HG02759 (cell line): ENCODE results near the gene GAGE12E.
"Not testable (repeated sequence)": the region's sequence is repeated elsewhere in the genome, so short reads cannot be mapped to it uniquely, and the experiment has no call there.

Experiments used
- ATAC-seq: cut with Tn5 transposase; IDR thresholded peaks from one replicate; pipeline ENCODE4 v1.9.1; 2021; ENCODE audit warnings: mild to moderate bottlenecking, moderate library complexity; ENCODE audit not compliant: unreplicated experiment

Gene GAGE12E

DNA sequence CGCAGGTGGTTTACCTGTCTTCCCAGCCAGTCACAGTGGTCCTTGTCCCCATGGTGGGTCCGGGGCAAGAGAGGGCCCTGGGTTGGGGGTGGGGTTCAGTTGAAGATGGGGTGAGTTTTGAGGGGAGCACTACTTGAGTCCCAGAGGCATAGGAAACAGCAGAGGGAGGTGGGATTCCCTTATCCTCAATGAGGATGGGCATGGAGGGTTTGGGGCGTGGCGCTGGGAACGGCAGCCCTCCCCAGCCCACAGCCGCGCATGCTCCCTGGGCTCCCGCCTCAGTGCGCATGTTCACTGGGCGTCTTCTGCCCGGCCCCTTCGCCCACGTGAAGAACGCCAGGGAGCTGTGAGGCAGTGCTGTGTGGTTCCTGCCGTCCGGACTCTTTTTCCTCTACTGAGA, at the start of gene GAGE12E:
TSS of gene GAGE12E (plus strand) at position 301 of the 400 bp plus-strand sequence. CDS start 1,155 bp downstream, outside the sequence.
- not testable (repeated sequence) for ATAC-seq

DNA sequence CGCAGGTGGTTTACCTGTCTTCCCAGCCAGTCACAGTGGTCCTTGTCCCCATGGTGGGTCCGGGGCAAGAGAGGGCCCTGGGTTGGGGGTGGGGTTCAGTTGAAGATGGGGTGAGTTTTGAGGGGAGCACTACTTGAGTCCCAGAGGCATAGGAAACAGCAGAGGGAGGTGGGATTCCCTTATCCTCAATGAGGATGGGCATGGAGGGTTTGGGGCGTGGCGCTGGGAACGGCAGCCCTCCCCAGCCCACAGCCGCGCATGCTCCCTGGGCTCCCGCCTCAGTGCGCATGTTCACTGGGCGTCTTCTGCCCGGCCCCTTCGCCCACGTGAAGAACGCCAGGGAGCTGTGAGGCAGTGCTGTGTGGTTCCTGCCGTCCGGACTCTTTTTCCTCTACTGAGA, 19.2 kb upstream of the GAGE12E start, which contains the start of gene GAGE12C:
TSS of gene GAGE12C (plus strand) at position 301 of the 400 bp plus-strand sequence. CDS start 1,155 bp downstream, outside the sequence.
- not testable (repeated sequence) for ATAC-seq

DNA sequence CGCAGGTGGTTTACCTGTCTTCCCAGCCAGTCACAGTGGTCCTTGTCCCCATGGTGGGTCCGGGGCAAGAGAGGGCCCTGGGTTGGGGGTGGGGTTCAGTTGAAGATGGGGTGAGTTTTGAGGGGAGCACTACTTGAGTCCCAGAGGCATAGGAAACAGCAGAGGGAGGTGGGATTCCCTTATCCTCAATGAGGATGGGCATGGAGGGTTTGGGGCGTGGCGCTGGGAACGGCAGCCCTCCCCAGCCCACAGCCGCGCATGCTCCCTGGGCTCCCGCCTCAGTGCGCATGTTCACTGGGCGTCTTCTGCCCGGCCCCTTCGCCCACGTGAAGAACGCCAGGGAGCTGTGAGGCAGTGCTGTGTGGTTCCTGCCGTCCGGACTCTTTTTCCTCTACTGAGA, 9.7 kb upstream of the GAGE12E start, which contains the start of gene GAGE12D:
TSS of gene GAGE12D (plus strand) at position 301 of the 400 bp plus-strand sequence. CDS start 1,155 bp downstream, outside the sequence.
- not testable (repeated sequence) for ATAC-seq

- ATAC-seq: not testable (repeated sequence)
Measured at GRCh38 chrX:49560542-49560941, 9.5 kb downstream of the GAGE12E start, which contains the start of gene GAGE12F. TSS of gene GAGE12F (plus strand) at chrX:49560842. CDS start at chrX:49561997, 1,155 bp downstream.

DNA sequence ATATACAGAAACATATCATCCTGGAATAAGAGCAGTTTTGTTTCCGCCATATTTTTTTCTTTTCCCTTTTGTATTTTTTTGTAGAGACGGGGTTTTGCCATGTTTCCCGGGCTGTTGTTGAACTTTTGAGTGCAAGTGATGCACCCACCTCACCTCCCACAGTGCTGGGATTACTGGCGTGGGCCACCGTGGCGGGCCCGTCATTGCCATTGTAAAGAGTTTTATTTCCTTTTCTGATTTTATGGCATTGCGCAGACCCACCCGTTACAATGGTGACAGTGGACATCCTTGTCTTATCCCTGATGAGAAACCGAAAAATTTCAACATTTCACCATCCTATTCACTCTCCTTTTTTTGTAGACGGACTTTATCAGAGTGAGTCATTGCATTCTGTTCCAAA, 17.6 kb downstream of the GAGE12E start:
- ATAC-seq: not testable (repeated sequence)

DNA sequence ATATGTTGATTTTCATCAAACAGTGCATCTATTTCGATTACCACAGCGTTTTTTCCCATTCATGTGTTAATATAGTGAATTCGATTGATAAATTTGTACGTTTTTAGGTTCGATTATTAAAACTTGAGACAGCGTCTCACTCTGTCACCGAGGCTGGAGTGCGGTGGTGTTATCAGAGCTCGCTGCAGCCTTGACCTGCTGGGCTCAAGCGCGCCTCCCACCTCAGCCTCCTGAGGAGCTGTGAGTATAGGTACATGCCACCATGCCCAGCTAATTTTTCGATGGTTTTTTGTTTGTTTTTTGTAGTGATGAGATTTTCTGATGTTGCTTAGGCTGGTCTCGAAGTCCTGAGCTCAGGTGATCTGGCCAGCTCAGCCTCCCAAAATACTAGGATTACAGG, 18.1 kb downstream of the GAGE12E start:
- not testable (repeated sequence) for ATAC-seq

- ATAC-seq: not testable (repeated sequence)
Measured at GRCh38 chrX:49570100-49570499, 19.0 kb downstream of the GAGE12E start, which contains the start of gene GAGE12G. TSS of gene GAGE12G (plus strand) at chrX:49570400. CDS start at chrX:49571555, 1,155 bp downstream.

DNA sequence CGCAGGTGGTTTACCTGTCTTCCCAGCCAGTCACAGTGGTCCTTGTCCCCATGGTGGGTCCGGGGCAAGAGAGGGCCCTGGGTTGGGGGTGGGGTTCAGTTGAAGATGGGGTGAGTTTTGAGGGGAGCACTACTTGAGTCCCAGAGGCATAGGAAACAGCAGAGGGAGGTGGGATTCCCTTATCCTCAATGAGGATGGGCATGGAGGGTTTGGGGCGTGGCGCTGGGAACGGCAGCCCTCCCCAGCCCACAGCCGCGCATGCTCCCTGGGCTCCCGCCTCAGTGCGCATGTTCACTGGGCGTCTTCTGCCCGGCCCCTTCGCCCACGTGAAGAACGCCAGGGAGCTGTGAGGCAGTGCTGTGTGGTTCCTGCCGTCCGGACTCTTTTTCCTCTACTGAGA, 28.6 kb downstream of the GAGE12E start, which contains the start of gene GAGE12H:
TSS of gene GAGE12H (plus strand) at position 301 of the 400 bp plus-strand sequence. CDS start 1,155 bp downstream, outside the sequence.
- ATAC-seq: not testable (repeated sequence)

GRCh38 chrX:49589196-49589595, 38.1 kb downstream of the GAGE12E start, which contains the start of gene GAGE2A:
TSS of gene GAGE2A (plus strand) at chrX:49589496. CDS start at chrX:49590651, 1,155 bp downstream.
- ATAC-seq: not testable (repeated sequence)

- not testable (repeated sequence) for ATAC-seq
Measured at GRCh38 chrX:49589769-49590478, 38.8 kb downstream of the GAGE12E start.

DNA sequence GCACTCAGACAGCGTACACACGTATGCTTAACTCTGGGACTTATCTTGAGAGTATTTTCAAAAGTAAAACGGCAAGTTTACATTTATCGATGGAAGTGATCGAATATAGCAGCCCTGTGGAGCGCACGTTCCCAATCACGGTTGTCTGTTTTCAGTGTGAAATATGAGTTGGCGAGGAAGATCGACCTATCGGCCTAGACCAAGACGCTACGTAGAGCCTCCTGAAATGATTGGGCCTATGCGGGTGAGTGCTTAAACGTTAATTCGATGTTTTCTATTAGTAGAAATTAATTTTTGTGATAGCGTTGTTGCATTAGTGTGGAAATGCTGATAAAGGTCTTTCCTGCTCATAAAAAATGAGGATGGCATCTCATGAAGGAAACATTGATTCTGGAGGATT, 39.4 kb downstream of the GAGE12E start:
- not testable (repeated sequence) for ATAC-seq

GRCh38 chrX:49598720-49599119, 47.6 kb downstream of the GAGE12E start, which contains the start of gene GAGE1:
TSS of gene GAGE1 (plus strand) at chrX:49599020. CDS start at chrX:49600175, 1,155 bp downstream.
- not testable (repeated sequence) for ATAC-seq
